ENCODE results near the gene BMPR1B.

DNA sequence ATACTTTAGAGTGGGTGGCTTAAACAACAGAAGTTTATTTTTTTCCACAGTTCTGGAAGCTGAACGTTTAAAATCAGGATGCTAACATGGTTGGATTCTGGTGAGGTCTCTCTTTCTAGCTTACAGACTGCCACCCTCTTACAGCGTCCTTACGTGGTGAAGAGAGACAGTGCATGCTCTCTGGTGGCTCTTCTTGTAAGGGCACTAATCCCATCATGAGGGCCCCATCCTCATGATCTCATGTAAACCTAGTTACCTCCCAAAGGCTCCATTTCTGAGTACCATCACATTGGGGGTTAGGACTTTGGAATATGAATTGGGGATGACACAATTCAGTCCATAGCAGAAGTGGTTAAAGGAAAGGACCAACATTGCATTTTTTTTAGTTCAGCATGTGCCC, 132.8 kb downstream of the BMPR1B start:
- TF ChIP-seq EZH2 (IDR thresholded peaks at IDR 0.05; ENCODE audit: borderline replicate concordance) (no peak), CTCF (IDR thresholded peaks at IDR 0.05; ENCODE audit: poor library complexity) (no peak)

All from hepatocyte (in vitro differentiated cells).